Activated CD4-positive, CD25-positive, alpha-beta regulatory T cell treated with anti-CD3 and anti-CD28 coated beads, Interleukin-2, amount 50 U/mL, for 16 hours (primary cell): ENCODE results near the gene WSB1.
"Not testable (repeated sequence)": the region's sequence is repeated elsewhere in the genome, so short reads cannot be mapped to it uniquely, and the experiment has no call there.

ENCODE experiments used
- DNase-seq: peaks from one replicate; pipeline ENCODE4 v3.0.0-alpha.2; 2020; ENCODE audit warnings: low read depth, low spot score

The WSB1 gene, protein sequence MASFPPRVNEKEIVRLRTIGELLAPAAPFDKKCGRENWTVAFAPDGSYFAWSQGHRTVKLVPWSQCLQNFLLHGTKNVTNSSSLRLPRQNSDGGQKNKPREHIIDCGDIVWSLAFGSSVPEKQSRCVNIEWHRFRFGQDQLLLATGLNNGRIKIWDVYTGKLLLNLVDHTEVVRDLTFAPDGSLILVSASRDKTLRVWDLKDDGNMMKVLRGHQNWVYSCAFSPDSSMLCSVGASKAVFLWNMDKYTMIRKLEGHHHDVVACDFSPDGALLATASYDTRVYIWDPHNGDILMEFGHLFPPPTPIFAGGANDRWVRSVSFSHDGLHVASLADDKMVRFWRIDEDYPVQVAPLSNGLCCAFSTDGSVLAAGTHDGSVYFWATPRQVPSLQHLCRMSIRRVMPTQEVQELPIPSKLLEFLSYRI

DNA sequence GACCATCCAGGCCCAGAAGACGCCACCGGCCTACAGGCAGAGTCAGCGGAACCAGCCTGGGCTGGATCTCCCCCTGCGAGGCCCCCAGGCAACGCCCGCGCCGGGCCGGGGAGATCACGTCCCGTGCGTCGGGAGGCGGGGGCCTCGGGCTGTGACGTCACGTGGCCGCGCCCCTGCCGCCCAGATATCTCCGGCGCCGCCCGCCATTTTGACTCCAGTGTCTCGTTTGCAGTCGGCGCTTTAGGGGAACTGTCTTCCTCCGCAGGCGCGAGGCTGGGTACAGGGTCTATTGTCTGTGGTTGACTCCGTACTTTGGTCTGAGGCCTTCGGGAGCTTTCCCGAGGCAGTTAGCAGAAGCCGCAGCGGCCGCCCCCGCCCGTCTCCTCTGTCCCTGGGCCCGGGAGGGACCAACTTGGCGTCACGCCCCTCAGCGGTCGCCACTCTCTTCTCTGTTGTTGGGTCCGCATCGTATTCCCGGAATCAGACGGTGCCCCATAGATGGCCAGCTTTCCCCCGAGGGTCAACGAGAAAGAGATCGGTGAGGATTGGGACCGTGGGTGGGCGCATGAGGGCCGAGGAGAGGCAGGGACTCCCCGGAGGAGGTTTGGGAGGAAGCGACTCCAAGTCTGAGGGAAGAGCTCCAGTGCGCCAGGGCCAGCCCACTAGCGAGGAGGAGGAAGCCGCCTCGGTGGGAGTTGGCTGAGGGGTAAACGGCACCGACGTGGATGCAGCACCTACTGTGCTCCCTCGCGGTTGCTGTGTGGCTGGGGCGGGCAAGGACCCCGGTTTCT lies at the start of gene WSB1:
Gene WSB1, plus strand, starts transcription at position 217 of the 791 bp plus-strand sequence. Its CDS starts 282 bp downstream, at position 499.
- DNase-seq = peak; percentile 84

DNA sequence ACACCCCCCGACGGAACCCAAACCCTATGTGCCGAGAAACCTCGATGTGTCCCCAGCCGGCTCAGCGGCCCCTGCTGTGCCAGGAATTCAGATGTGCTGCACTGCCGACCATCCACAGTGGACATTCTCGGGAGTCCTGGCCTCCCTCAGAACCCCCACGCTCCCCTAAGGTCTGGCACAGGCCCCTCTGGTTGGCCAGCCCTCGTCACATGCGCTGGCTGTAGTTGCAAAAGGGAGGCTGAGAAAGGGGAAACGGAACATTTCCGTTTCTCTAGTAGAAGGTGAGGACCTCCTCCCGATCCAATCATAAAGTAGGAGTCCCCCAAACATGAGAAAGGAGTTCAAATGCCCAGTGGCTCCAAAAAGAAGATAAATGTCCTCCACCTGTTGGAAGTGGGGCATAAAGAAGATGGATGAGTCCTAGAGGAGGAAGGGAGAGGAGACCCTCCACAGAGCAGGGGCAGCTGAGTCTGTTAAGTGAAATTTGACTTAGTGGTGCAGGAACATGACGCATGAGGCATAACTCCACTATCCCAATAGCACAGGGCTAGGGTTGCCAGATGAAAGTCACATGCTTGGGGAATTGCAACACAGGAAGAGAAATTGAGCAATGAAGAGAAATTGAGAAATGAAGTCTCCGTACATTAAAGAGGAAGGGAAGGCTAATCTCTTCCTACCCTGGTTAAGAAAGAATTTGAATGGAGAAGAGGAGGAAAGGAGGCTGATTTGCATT lies 49.3 kb upstream of the WSB1 start:
- no peak for DNase-seq

DNA sequence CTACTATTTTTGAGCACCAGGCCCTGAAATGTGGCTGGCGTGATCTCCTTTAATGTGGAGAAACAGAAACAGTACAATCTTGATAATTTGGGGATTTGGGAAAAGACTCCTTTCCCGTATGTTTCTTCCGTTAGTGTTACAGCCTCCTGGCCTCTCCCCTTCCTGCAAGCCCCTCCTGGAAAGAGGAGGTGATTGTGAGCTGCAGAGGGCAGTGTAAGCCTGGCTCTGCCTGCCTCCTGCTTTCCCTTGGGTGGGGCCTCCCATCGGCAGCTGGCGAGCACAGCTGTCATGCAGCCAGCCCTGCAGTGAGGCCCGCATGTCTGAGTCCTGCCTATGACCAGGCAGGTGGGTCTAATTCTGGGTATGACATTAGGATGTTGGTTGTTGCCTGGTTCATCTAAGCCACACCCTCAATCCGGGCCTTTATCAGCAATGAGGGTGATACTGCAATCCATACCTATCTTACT lies 48.7 kb upstream of the WSB1 start:
- DNase-seq = no peak

DNA sequence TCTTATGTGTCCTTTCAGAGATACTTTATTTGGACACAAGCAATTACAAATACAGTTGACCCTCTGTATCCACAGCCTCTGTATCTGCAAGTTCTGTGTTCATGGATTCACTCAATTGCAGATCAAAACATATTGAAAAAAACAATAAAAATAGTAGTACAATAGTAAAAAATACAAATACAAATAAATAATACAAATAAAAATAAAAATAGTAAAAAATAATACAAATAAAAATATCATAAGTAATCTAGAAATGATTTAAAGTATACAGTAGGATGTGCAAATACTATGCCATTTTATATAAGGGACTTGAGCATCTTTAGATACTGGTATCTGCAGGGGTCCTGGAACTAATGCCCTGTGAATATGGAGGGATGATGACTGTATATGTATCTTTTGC lies 47.4 kb upstream of the WSB1 start:
- no peak for DNase-seq

DNA sequence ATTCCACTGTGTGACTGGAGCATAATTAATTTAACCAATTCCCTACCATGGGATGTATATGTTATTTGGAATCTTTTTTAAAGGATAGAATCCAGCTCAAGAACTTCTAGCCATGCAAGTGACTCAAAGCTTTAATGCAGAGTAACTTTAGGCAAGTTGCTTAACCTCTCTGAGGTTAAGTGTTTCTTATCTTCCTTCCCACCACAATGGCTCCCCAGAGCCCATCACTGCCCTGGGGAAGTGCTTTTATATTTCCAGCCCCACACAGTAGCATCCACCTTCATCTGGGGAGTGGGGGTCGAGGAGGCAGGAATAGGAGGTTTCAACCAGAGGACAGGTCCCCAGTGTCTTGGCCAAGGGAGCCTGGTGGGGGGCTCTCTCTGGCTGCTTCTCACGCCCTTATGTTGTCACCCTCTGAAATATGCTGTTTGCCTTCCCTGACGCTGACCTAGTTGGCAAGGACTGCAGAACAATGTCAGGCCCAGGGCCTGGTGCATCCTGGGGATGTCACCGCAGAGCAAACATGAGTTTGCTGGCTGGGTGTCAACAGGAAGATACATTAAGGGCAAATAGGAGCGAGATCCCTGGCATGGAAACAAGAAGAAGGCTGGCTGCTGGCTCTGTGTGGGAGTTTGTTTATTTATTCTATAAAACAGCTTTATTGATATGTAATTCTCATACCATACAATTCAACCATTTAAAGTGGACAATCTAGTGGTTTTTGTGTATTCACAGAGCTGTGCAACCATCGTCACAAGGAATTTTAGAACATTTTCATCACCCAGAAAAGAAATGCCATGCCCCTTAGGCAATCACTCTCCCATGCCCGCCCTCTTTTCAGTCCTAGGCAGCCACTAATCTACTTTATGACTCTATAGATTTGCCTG lies 46.6 kb upstream of the WSB1 start:
- no peak for DNase-seq

DNA sequence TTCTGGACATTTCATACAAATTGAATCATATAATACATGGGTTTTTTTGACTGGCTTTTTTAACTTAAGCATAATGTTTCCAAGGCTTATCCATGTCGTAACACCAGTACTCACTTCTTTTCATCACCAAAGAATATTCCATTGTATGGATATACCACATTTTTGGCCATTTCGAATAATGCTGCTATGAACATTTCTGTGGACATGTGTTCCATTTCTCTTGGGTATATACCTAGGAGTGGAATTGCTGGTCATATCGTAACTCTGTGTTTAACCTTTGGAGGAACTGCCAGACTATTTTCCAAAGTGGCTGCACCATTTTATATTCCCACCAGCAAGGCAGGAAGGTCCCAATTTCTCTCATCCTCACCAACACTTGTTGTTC lies 46.0 kb upstream of the WSB1 start:
- DNase-seq = no peak

DNA sequence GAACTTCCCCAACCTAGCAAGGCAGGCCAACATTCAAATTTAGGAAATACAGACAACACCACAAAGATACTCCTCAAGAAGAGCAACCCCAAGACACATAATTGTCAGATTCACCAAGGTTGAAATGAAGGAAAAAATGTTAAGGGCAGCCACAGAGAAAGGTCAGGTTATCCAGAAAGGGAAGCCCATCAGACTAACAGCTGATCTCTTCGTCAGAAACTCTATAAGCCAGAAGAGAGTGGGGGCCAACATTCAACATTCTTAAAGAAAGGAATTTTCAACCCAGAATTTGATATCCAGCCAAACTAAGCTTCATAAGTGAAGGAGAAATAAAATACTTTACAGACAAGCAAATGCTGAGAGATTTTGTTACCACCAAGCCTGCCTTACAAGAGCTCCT lies 43.1 kb upstream of the WSB1 start:
- not testable (repeated sequence) for DNase-seq

DNA sequence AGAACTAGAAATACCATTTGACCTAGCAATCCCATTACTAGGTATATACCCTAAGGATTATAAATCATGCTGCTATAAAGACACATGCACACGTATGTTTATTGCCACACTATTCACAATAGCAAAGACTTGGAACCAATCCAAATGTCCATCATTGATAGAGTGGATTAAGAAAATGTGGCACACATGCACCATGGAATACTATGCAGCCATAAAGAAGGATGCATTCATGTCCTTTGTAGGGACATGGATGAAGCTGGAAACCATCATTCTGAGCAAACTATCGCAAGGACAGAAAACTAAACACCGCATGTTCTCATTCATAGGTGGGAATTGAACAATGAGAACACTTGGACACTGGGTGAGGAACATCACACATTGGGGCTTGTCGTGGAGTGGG lies 39.1 kb upstream of the WSB1 start:
- not testable (repeated sequence) for DNase-seq

DNA sequence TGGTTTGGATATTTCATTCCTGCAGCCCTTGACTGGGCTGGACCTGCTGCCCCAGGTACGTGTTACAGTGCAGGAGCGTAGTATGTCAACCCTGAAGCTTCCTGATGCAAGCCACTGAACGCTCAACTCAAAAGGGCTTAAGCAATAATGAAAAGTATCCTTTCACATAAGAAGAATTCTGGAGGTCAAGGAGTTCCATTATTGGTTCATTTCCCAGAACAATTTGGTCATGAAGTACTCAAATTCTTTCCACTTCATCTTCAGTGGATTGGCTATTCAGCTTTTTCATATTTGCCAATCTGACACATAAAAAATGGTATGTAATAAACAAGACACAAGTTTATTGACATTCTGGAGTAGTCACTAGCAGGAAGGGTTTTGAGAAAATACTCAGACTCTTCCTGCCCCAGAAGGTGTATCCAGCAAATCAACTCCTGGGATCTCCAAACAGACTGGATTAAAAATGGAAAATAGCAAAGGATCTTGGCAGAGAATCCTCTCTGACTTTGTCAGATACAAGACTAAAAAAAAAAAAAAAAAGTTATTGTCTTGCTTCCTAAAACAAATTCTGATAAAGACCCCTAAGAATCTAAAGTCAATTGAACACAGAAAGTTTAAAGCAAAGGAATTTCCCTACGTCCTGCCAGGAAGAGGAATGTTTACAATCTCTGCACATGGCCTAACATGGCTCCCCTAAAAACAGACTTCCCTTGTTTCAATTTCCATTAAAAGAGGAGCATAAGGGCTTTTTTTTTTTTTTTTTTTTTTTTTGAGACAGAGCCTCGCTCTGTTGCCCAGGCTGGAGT lies 37.5 kb upstream of the WSB1 start:
- no peak for DNase-seq

DNA sequence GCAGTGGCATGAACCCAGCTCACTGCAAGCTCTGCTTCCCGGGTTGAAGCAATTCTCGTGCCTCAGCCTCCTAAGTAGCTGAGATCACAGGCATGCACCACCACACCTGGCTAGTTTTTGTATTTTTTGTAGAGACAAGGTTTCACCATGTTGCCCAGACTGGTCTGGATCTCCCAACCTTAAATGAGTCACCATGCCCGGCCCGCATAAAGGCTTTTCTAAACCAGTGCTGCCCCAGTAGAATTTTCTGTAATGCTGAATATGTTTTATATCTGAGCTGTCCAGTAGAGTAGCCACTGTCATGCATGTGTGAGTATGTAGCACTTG lies 36.9 kb upstream of the WSB1 start:
- DNase-seq = no peak

DNA sequence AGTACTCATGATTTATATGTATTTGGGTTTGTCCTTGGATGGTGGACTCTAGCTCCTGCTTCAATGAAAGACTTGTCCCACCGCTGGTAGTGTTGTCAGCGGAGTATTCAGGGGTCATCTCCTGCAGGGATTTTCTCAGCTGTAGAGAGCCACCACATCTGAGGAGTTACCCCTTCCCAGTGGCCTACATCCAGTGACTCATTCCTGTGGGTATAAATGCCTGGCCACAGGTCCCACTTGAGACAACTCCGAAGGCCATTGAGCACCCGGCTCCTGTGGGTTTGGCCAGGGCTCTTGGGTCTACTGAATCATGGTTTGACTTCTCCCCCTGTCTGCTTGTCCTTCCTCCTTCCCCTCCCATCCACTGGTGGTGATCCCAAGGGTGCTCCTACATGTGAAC lies 34.6 kb upstream of the WSB1 start:
- no peak for DNase-seq

DNA sequence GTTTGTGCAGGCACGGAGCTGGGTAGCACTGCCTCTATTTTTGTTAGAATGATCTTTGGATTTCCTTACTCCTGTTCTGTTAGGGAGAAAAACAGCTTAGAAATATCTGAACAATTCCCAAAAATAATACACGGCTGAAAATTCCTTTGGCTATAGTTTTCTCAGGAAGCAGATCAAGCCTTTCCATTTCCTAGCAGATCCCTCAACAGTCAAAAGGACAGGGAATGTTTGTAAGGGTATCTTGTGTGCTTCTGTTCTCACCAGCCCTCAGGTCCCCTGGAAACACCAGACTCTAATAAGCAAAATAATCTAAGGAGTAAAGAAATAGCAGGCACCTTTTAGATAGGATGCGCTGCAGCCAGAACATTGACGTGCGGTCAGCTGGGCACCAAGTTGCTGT lies 30.5 kb upstream of the WSB1 start:
- no peak for DNase-seq

DNA sequence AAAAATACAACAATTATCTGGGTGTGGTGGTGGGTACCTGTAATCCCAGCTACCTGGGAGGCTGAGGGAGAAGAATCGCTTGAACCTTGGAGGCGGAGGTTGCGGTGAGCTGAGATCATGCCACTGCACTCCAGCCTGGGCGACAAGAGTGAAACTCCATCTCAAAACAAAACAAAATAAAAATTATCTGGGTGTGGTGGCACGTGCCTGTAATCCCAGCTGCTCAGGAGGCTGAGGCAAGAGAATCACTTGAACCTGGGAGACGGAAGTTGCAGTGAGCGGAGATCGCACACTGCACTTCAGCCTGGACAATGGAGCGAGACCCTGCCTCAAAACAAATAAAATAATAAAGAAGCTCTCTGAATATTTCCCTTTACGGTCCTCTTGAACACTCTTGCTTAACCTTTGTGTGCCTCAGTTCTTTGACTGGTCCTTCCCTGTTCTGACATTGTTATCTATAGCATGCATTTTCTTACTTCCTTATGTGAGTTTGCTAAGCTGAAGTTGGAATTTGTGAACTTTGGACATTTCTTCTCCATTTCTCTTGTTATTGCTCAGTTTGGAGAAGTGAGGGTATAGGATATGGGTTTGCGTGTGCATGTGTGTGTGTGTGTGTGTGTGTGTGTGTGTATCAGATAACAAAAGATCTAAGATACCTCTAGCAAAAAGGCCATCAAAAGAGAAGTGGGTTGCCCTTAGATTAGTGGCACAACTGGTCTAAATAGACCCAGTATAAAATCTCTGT lies 29.7 kb upstream of the WSB1 start:
- no peak for DNase-seq

DNA sequence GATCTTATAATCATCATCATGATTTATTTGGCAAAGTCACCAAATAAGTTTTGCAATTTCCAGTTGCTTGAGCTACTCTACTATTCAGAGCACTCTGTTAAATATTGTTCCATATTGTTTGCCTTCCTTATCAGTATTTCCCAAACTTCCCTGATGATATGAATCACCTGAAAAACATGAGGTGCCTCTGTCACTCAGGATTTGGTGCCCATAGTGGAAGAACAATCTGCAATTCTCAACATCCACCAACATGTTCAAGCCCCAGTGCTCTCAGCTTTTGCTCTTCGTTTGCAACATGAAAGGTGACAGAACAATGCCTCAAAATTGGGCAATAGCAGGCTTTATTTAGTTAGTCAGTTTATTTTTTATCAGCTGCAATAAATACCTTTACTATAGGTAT lies 28.6 kb upstream of the WSB1 start:
- no peak for DNase-seq

DNA sequence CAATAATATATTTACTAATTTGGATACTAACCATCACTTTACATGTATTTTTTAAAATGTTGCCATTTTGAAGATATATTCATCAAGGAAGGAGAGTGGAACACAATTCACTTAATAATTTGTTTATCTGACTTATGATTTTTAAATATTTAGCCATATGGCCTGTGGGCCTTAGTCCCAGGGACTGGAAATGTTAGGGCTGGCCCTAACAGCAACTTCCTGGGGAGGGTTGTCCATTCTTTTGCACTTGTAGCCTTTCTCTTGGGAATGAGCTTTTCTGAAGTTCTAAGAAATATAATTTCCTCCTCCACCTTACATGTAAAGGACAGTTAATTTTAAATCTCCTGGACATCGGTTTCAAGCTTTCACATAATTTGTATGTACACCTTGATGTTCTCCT lies 27.7 kb upstream of the WSB1 start:
- no peak for DNase-seq

DNA sequence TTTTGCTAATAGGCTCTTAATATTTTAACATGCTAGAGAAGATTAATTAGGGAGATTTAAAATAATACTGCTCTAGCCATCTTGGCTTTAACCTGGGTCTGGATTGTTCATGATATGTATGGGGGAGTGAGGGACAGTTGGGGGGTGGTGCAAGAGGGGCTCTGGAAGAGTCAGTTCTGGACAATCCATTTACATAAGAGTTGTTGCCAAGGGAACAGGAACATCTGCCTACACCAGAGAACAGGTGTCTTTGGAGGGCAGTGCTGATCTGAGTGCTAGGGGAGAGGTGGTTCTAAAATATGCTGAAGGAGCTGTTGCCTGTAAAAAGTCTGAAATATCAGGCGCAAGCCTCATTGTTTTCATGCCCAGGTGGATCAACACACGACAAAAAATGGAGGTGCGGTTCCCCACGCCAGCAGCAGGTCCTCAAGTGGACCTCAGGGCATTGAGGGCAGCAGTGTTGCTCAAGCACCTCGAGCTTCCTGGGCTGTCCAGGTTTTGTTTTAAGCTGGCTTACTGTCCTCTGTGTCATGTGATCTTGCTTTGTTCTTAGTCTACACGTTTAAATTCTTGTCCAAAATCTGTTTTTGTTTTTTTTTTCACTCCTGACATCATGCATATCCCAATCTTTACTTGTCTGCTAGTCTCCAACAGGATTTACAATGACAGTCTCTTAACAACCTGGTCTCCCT lies 25.4 kb upstream of the WSB1 start:
- DNase-seq = no peak

DNA sequence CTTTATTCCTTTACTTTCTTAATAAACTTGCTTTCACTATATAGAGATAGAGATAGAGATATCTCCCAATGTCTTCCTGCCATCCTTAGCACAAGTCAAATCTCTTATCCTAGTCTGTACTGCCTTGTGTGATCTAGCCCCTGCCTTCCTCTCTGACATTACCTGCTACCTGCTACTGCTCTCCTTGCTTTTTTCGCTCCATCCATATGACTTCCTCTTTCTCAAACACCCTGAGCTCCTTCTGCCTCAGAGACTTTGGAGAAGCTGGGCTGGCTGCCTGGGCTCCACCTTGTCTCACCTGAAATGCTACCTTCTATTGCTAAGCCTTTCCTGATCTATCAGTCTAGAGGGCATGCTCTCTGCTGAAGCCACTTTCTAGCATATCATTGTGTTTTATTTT lies 24.7 kb upstream of the WSB1 start:
- no peak for DNase-seq

DNA sequence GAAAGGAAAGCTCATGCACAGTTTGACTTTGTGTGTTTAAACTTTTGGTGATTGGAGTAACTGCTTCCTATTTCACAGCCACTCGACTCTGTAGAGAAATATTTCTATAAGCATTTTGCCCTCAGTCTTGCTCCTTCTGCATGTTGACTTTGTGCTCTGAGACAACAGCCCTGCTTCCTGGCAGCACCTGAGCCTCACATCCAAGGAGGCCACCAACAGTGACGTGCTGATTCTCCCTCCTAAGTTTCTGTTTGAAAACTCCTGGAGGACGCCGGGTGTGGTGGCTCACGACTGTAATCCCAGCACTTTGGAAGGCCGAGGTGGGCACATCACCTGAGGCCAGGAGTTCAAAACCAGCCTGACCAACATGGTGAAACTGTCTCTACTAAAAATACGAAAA lies 23.9 kb upstream of the WSB1 start:
- no peak for DNase-seq

DNA sequence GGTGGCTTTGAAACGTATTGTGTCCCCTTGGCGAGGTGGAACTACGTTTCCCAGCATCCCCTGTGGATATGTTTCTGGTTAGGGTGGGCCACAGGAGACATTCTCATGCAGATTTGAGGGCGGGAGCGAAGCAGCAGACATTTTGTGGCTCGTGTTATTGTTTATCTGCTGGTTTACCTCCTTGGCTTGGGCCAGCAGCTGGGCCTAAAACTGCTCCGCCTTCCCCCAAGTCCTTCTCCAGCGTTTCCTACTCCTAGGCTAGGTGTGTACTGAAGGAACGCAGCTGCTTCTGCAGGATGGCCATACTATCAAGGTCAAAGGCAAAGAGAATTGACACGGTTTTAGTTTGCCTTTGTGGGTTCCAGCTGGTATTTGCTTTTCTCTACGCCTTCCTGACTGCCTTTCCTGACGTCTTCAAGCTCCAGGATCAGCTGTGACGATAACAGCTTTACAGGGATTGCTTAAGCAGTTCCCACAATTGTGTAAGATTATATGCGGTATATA lies 17.2 kb upstream of the WSB1 start:
- no peak for DNase-seq
